Astrocyte of the spinal cord (primary cell): ENCODE data around the gene KHK.

Experiments
- DNase-seq: peaks from one replicate; pipeline ENCODE4 v3.0.0; 2011; ENCODE audit warnings: low read depth, low spot score
- H3K4me3 ChIP-seq: 2 replicates; pipeline ENCODE4 v1.5.1; 2011; ENCODE audit warnings: low read depth, mild to moderate bottlenecking, low read length, moderate library complexity
- in situ Hi-C: cut with HindIII; loops from 2 replicates; pipeline ENCODE4 v1.10.0; 2017; ENCODE audit warnings: low sequenced_read_pairs
- TF ChIP-seq, protein P1 (sequence below): IDR thresholded peaks from 2 replicates; pipeline ENCODE4 v1.5.1; 2012; ENCODE audit warnings: low read depth, mild to moderate bottlenecking, low read length, inconsistent platforms

KHK gene

DNA sequence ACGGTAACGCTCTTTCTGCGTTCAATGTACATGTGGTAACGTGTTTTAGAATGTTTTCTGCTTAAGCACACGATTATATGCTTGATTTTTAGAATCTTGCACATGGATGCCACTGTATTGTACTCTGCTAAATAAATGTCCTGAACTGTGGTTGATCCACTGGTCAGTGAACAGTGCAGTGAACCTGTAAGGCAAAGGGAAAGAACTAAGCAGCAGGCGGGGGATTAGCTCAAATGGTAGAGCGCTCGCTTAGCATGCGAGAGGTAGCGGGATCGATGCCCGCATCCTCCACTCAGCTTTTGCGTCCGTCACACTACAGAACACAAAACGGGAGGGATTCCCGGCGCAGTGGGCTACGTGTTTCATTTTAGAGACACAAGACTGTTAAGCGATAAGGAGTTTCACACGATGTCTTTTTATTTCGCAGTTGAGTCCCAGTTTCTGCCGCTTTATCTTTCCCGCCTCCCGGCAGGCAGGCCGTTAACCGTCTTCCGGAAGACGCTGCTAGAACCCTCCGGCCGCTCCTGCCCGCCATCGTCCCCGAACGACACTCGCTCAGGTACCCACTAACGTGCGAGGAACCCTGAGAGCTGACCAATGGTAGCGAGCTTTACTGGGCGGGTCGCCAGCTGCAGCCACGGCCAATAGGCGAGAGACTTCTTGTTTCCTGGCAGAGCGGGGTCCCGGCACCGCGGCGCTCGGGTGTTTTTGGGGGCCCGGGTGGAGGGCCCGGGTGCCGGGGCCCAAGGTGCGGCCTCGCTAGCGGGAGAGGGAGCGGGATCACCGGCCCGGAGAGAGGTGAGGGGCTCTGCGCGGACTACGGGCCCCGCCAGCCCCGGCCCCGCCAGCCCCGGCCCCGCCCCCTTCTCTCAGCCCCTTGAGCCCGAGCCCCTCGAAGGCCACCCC, 35.3 kb upstream of the KHK start, which contains the start of gene AGBL5:
TSS of gene AGBL5 (plus strand) at position 673 of the 906 bp plus-strand sequence. CDS start 1,291 bp downstream, outside the sequence.
- in situ Hi-C loops = no loop called here
- H3K4me3 ChIP-seq = peak within 1 kb of the TSS; percentile 91
- DNase-seq = peak; percentile 94
- TF ChIP-seq, protein P1, sequence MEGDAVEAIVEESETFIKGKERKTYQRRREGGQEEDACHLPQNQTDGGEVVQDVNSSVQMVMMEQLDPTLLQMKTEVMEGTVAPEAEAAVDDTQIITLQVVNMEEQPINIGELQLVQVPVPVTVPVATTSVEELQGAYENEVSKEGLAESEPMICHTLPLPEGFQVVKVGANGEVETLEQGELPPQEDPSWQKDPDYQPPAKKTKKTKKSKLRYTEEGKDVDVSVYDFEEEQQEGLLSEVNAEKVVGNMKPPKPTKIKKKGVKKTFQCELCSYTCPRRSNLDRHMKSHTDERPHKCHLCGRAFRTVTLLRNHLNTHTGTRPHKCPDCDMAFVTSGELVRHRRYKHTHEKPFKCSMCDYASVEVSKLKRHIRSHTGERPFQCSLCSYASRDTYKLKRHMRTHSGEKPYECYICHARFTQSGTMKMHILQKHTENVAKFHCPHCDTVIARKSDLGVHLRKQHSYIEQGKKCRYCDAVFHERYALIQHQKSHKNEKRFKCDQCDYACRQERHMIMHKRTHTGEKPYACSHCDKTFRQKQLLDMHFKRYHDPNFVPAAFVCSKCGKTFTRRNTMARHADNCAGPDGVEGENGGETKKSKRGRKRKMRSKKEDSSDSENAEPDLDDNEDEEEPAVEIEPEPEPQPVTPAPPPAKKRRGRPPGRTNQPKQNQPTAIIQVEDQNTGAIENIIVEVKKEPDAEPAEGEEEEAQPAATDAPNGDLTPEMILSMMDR = no peak

DNA sequence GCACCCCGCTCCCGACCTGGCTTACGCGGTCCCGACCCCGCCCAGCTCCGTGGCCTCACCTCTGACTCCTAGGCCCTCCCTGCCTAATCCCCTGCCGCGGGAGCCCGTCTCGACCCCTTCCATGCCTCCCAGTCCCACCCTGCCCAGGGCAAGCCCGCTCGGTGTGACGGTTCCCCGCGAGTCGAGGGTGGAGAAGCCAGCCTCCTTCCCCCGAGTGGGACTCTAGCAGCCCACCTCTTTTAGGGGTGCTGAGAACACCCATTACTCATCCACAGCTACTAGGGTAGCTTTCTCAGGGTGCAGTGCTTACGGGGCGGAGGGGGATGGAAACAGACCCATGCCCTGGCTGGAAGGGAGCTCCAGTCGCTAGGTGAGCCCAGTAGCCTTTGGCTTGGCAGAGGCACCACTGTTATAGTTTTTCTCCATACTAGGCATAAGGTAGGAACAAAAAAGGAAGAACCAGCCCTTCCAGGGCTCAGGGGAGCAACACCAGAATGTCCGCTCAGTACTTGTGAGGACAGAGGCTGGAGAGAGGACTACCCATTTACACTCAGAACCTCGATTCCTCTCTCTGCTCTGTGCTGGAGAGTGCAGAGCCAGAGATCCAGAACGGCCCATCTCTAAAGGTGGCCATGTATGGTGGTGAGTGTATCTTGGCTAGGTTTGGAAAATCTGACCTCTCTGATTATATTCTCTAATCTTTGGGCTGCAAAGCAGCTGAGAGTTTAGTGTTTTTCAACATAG, 34.5 kb upstream of the KHK start:
- peak overlapping the region; percentile 91 for H3K4me3 ChIP-seq
- in situ Hi-C loops = no loop called here
- DNase-seq = no peak
- TF ChIP-seq, protein P1 = no peak

DNA sequence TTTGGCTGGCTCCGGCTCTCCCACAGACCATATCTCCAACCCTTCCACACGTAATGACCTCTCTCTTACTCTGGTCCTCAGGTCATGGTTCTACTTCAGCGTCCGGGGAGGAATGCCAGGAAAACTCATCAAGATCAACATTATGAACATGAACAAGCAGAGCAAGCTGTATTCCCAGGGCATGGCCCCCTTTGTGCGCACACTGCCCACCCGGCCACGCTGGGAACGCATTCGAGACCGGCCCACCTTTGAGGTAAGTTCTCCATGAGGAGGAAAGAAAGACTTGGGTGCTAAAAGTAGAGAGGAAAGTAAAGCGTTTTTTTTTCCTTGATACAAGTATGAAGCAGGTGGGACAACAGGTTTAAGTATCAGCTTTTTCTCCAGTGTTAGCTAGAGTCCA, 33.3 kb upstream of the KHK start:
- no peak overlapping the region for H3K4me3 ChIP-seq
- in situ Hi-C loops = no loop called here
- TF ChIP-seq, protein P1 = no peak
- no peak for DNase-seq

DNA sequence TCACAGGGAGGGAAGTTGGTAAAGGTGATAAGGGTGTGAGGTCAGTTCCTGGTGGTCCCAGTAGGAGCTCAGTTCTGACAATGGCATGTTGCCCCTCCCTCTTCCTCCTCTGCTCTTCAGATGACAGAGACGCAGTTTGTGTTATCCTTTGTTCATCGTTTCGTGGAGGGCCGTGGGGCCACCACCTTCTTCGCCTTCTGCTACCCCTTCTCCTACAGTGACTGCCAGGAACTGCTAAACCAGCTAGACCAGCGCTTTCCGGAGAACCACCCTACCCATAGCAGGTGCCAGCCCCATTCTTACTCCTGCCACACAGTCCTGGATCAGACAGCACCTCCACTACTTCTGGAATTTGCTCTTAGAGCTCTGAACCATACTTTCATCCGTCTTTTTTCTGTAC, 32.8 kb upstream of the KHK start:
- no peak overlapping the region for H3K4me3 ChIP-seq
- TF ChIP-seq, protein P1 = no peak
- DNase-seq = no peak
- in situ Hi-C loops = no loop called here

DNA sequence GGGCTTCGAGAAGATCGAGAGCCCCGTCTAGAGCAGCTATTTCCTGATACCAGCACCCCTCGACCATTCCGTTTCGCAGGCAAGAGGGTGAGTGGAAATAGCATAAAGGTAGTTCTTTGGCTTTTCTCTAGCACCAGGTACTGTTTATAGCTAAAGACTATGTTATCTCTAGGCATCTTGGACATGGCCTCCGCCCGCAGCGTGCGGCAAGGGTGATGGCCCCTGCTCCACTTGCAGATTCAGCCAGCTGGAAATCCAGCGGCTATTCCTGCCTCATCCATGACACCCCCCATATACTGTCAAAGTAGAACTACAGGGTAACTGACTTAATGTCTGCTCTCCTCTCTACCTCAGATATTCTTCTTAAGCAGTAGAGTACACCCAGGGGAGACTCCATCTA, 31.9 kb upstream of the KHK start:
- no peak overlapping the region for H3K4me3 ChIP-seq
- DNase-seq = no peak
- in situ Hi-C loops = no loop called here
- TF ChIP-seq, protein P1 = no peak

DNA sequence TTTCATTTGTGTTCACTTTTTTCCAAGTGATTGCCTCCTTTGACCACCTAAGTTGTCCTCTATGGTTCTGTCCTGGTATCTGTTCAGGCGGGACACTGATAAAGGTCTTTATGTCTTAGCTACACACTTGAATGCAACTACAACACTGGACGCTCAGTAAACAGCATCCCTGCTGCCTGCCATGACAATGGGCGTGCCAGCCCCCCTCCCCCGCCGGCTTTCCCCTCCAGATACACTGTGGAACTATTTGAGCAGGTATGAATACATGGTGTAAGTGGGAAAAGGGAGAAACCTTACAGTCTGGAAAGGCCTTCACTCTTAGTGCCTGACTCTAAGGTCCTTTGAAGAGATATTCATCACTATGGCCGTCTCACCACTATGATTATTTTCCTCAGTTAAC, 29.4 kb upstream of the KHK start:
- TF ChIP-seq, protein P1 = no peak
- in situ Hi-C loops = no loop called here
- no peak overlapping the region for H3K4me3 ChIP-seq
- DNase-seq = no peak
